Upper lobe of left lung (tissue), 6 donors: ENCODE measurements around the gene INHBE. TPM values are rescaled to one million over a fixed set of nuclear protein-coding genes. Genes with fewer than 3 reads are reported as not detected.

Experiments
- small RNA-seq, 4 donors: library from RNA; depleted of rRNA; stranded (forward); fragments of <200 nt; gene quantifications; one replicate each; pipeline ENCODE3, GENCODE V24; 2016
- total RNA-seq, 6 donors: library from RNA; depleted of rRNA in 4 of 6; stranded (reverse); fragments of >200 nt in 4 of 6; gene quantifications; one replicate each; pipeline versions ENCODE4 v1.1.0 to v1.2.1, GENCODE V29; 2016 to 2021
- donor health status: DM: no; HTN: no; CAD: no; lungs with moderate emphysema.
- donor health status: DM: no; HTN: yes; CAD: no; lungs with severe emphysema.

INHBE gene
- total RNA-seq, 6 donors from 2014 or later, result 0.11 TPM; not detected in 5

Small RNA genes lying within 50 kb of the gene (small RNA-seq; reads per million reads assigned to genes)
- 0 reads per million in 4 donors for gene RNU6-879P

Other genes starting within 250 kb of the INHBE start
- gene NXPH4, start 238.5 kb upstream of the INHBE start, total RNA-seq, result under 1 TPM in 3 of 6 donors, not detected in 3; 0.20 to 0.94 (median 0.22) TPM
- gene SHMT2, start 225.6 kb upstream of the INHBE start, total RNA-seq, result 10 to 100 TPM; 37.9 to 92.0 (median 52.0) TPM
- 10 to 100 TPM in 1 of 6 donors, 1 to 10 TPM in 5; 4.3 to 10.5 (median 5.6) TPM for gene STAC3, start 204.1 kb upstream of the INHBE start, total RNA-seq
- gene R3HDM2, start 24.3 kb upstream of the INHBE start, total RNA-seq, result 10 to 100 TPM; 39.2 to 94.3 (median 59.2) TPM
- not detected for gene INHBC, start 20.5 kb upstream of the INHBE start, total RNA-seq
- gene GLI1, start 4.5 kb downstream of the INHBE start, total RNA-seq, result 1 to 10 TPM in 2 of 6 donors, under 1 TPM in 2, not detected in 2; 0.69 to 3.0 (median 1.5) TPM
- 100 to 1,000 TPM in 1 of 6 donors, 10 to 100 TPM in 5; 29.2 to 131 (median 43.7) TPM for gene ARHGAP9, start 24.6 kb downstream of the INHBE start, total RNA-seq
- 100 to 1,000 TPM in 3 of 6 donors, 10 to 100 TPM in 3; 73.9 to 189 (median 101) TPM for gene MARS1, start 32.8 kb downstream of the INHBE start, total RNA-seq
- gene DDIT3, start 65.2 kb downstream of the INHBE start, total RNA-seq, result 10 to 100 TPM; 26.1 to 45.1 (median 33.1) TPM
- gene MBD6, start 67.5 kb downstream of the INHBE start, total RNA-seq, result 100 to 1,000 TPM in 3 of 6 donors, 10 to 100 TPM in 3; 25.1 to 184 (median 94.7) TPM
- gene DCTN2, start 91.9 kb downstream of the INHBE start, total RNA-seq, result 100 to 1,000 TPM in 4 of 6 donors, 10 to 100 TPM in 2; 83.1 to 145 (median 110) TPM
- under 1 TPM in 5 of 6 donors, not detected in 1; 0.06 to 0.39 (median 0.20) TPM for gene KIF5A, start 94.7 kb downstream of the INHBE start, total RNA-seq
- gene PIP4K2C, start 135.9 kb downstream of the INHBE start, total RNA-seq, result 10 to 100 TPM; 13.4 to 56.7 (median 30.7) TPM
- 10 to 100 TPM; 12.8 to 44.0 (median 21.1) TPM for gene DTX3, start 149.5 kb downstream of the INHBE start, total RNA-seq
- gene ARHGEF25, start 156.1 kb downstream of the INHBE start, total RNA-seq, result 10 to 100 TPM in 2 of 6 donors, 1 to 10 TPM in 4; 6.6 to 78.6 (median 8.2) TPM
- 1 to 10 TPM in 1 of 6 donors, under 1 TPM in 5; under 0.01 to 2.6 (median 0.80) TPM for gene B4GALNT1, start 177.9 kb downstream of the INHBE start, total RNA-seq
- gene OS9, start 238.8 kb downstream of the INHBE start, total RNA-seq, result 100 to 1,000 TPM; 171 to 305 (median 278) TPM